ENCODE data around the gene EFHD2. TPM values are rescaled to one million over a fixed set of nuclear protein-coding genes. Genes with fewer than 3 reads are reported as not detected.

EFHD2 gene
- total RNA-seq, 2 experiments from 2014 or later, result 45.6 to 45.8 TPM

DNA sequence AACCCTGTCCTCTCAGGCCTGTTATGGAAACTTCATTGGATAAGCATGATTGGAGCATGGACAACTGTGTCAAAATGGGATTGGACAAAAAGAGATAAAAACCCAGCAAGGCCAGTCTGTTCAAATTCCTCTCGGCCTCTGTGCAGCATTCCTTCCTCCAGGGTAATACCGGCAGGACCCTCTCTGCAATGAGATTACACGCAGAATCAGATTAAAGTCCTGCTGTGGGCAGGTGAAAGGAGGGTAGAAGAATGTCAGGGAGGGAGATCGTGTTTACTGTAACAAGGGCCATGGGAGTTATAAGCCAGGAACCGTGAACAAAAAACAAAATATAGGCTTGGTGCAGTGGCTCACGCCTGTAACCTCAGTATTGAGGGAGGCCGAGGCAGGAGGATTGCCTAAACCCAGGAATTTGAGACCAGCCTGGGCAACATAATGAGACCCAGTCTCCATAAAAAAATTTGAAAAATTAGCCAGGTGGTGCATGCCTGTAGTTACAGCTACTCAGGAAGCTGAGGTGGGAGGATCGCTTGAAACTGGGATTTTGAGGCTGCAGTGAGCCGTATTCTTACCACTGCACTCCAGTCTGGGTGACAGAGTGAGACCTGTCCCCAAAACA is 5.6 kb upstream of the EFHD2 start:
- intact Hi-C loops (cut with micrococcal nuclease), result no loop called here
- no peak for TF ChIP-seq CTCF (IDR thresholded peaks at IDR 0.05)
- Mint-ChIP-seq H3K27ac (no peak overlapping the region), H3K36me3 (ENCODE audit: low read depth) (no peaks in the 10 kb centered on the region), H3K27me3 (peaks cover 6% of the 10 kb centered on the region), H3K9me3 (peaks cover 5% of the 10 kb centered on the region), H3K4me3 (no peak overlapping the region), H3K4me1 (ENCODE audit: low read depth) (peaks cover 3% of the 10 kb centered on the region)
- ATAC-seq, result no peak
- no peak for DNase-seq
- ChIA-PET CTCF (interaction anchor here (1.5 kb wide), 1 partner anchor 81 kb away, joined by 7 read pairs; no protein-coding TSS in a partner anchor), POLR2A (interaction anchor here (1.7 kb wide), 1 partner anchor 10 kb away, joined by 5 read pairs; no protein-coding TSS in a partner anchor)

- H3K36me3 Mint-ChIP-seq (ENCODE audit: low read depth), result no peaks in the 10 kb centered on the region
These were observed 4.4 kb upstream of the EFHD2 start for GRCh38 chr1:15405106-15405850.

DNA sequence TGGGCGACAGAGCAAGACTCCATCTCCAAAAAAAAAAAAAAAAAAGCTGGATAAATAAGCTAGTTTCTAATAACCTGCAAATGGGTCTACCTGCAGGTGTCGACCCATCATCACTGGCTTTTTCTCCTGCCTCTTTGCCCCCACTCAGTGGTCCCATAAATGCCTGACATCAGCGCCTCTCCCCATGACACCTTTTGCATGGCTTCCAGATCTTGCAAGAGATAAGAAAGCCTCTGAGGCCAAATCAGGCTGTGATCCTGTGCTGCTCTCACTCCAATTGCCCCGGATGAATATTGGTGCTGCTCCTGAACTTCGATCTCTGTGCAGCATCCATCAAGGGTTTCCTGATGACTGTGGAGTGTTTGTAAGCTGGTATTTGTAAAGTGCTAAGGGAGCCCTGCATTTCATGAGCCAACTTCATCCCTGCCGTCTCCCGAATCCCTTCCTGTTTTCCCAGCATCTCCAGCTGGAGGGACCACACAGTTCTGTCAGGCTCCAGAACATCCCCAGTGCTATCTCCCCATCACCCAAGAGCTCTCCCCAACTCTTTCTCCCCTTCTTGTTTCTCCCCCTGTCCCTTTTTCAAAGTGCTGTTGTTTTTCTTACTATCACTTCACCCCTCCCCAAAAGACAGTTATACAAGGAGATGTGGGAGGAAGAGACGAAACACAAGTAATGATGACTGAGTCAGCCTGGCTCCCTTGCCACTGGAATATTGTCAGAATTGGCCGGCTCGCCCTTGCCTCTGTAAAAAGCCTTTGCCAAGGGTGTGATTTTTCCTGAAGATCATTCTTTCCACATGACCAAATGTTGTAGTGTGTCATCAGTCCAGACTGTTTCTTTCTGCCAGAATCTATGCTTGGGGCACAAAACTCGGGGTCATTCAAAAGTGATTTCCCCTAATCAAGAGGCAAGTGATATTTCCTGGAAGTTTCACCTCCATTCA is 2.8 kb upstream of the EFHD2 start:
- Mint-ChIP-seq H3K4me3 (no peak overlapping the region), H3K9me3 (no peaks in the 10 kb centered on the region), H3K4me1 (ENCODE audit: low read depth) (peaks cover 11% of the 10 kb centered on the region), H3K27me3 (peaks cover 9% of the 10 kb centered on the region), H3K27ac (no peak overlapping the region), H3K36me3 (ENCODE audit: low read depth) (peaks cover 2% of the 10 kb centered on the region)
- no peak for ATAC-seq
- DNase-seq, result no peak
- TF ChIP-seq CTCF (IDR thresholded peaks at IDR 0.05), result no peak
- ChIA-PET CTCF (interaction anchor here (1.2 to 1.5 kb wide), 2 partner anchors 10 to 83 kb away, joined by 4 to 6 read pairs; no protein-coding TSS in a partner anchor), POLR2A (interaction anchor here (0.6 kb wide), 1 partner anchor 15 kb away, joined by 3 read pairs; no protein-coding TSS in a partner anchor)
- intact Hi-C loops (cut with micrococcal nuclease), result no loop called here

More at GRCh38 chr1:15405106-15405850, 4.4 kb upstream of the EFHD2 start:
- DNase-seq, result no peak
- Mint-ChIP-seq H3K4me3 (no peak overlapping the region), H3K9me3 (no peaks in the 10 kb centered on the region), H3K27me3 (peaks cover 9% of the 10 kb centered on the region), H3K4me1 (ENCODE audit: low read depth) (peaks cover 5% of the 10 kb centered on the region), H3K27ac (no peak overlapping the region)
- no peak for ATAC-seq
- TF ChIP-seq CTCF (IDR thresholded peaks at IDR 0.05), result no peak
- ChIA-PET CTCF (interaction anchor here (1.5 kb wide), 1 partner anchor 82 kb away, joined by 7 read pairs; no protein-coding TSS in a partner anchor), POLR2A (interaction anchor here (1.3 kb wide), 1 partner anchor 10 kb away, joined by 3 read pairs; no protein-coding TSS in a partner anchor)
- intact Hi-C loops (cut with micrococcal nuclease), result no loop called here

- peaks cover 6% of the 10 kb centered on the region for H3K36me3 Mint-ChIP-seq (ENCODE audit: low read depth)
- H3K4me1 Mint-ChIP-seq (ENCODE audit: low read depth), result peaks cover 18% of the 10 kb centered on the region
- no peak overlapping the region for H3K4me3 Mint-ChIP-seq
- ATAC-seq, result no peak
- TF ChIP-seq CTCF (IDR thresholded peaks at IDR 0.05), result no peak
- no peak for DNase-seq
- no peaks in the 10 kb centered on the region for H3K9me3 Mint-ChIP-seq
- ChIA-PET CTCF (interaction anchor here (1.2 to 1.5 kb wide), 2 partner anchors 9 to 84 kb away, joined by 4 to 6 read pairs; no protein-coding TSS in a partner anchor), POLR2A (no interaction called here)
- H3K27ac Mint-ChIP-seq, result no peak overlapping the region
- H3K27me3 Mint-ChIP-seq, result peaks cover 9% of the 10 kb centered on the region
- intact Hi-C loops (cut with micrococcal nuclease), result no loop called here
These were observed 2.1 kb upstream of the EFHD2 start for GRCh38 chr1:15407580-15407979.

All from activated CD8-positive, alpha-beta T cell treated with anti-CD3 and anti-CD28 coated beads for 36 hours (primary cell).